ENCODE data around the gene HAUS5.

Gene HAUS5

GRCh38 chr19:35608251-35608650 lies 4.3 kb upstream of the HAUS5 start:
- peak; percentile 17 for DNase-seq

- peak; percentile 50 for DNase-seq
These were observed 2.6 kb upstream of the HAUS5 start for GRCh38 chr19:35609851-35610353.

GRCh38 chr19:35612224-35612558 lies 344 bp upstream of the HAUS5 start:
- DNase-seq = no peak

- DNase-seq = no peak
These were observed 1.0 kb downstream of the HAUS5 start for GRCh38 chr19:35613574-35613973.

- no peak for DNase-seq
These were observed 2.5 kb downstream of the HAUS5 start for GRCh38 chr19:35615036-35615435.

GRCh38 chr19:35618857-35619256 lies 6.3 kb downstream of the HAUS5 start:
- no peak for DNase-seq

- DNase-seq = no peak
These were observed 6.9 kb downstream of the HAUS5 start for GRCh38 chr19:35619290-35619923.

GRCh38 chr19:35620001-35620400 lies 7.5 kb downstream of the HAUS5 start:
- DNase-seq = no peak

- DNase-seq = no peak
These were observed 9.2 kb downstream of the HAUS5 start for GRCh38 chr19:35621708-35622107.

- no peak for DNase-seq
These were observed 10.2 kb downstream of the HAUS5 start for GRCh38 chr19:35622750-35623149.

GRCh38 chr19:35623327-35624010 lies 10.9 kb downstream of the HAUS5 start:
- no peak for DNase-seq

GRCh38 chr19:35628264-35628564 lies 15.7 kb downstream of the HAUS5 start:
- DNase-seq = no peak

GRCh38 chr19:35628565-35629331 lies 16.2 kb downstream of the HAUS5 start, which contains the start of gene RBM42:
Gene RBM42, plus strand, starts transcription at chr19:35629036. Its CDS starts 118 bp downstream, at chr19:35629154.
- DNase-seq = peak; percentile 99

GRCh38 chr19:35629332-35629633 lies 16.7 kb downstream of the HAUS5 start:
- no peak for DNase-seq

GRCh38 chr19:35633727-35634440 lies 21.3 kb downstream of the HAUS5 start:
- DNase-seq = no peak

- no peak for DNase-seq
These were observed 24.1 kb downstream of the HAUS5 start for GRCh38 chr19:35636651-35637050.

GRCh38 chr19:35637165-35637564 lies 24.6 kb downstream of the HAUS5 start:
- no peak for DNase-seq

GRCh38 chr19:35639321-35639639 lies 26.7 kb downstream of the HAUS5 start:
- no peak for DNase-seq

GRCh38 chr19:35639863-35640262 lies 27.3 kb downstream of the HAUS5 start:
- DNase-seq = no peak

GRCh38 chr19:35641515-35642151 lies 29.1 kb downstream of the HAUS5 start, which contains the start of gene ETV2:
Gene ETV2, plus strand, starts transcription at chr19:35641745. Its CDS starts 716 bp downstream, at chr19:35642461.
- peak; percentile 63 for DNase-seq

- no peak for DNase-seq
These were observed 29.8 kb downstream of the HAUS5 start for GRCh38 chr19:35642312-35642711.

GRCh38 chr19:35642798-35643254 lies 30.3 kb downstream of the HAUS5 start:
- DNase-seq = no peak
